ENCODE results near the gene SLCO4A1.

SLCO4A1 gene

GRCh38 chr20:62701161-62702012 lies 59.1 kb downstream of the SLCO4A1 start:
- no peak for DNase-seq (ENCODE audit: low read depth)
- no peak for TF ChIP-seq CTCF (conservative IDR thresholded peaks at IDR 0.05; ENCODE audit: low read length)

GRCh38 chr20:62702013-62702300 lies 59.7 kb downstream of the SLCO4A1 start:
- H3K4me3 ChIP-seq (ENCODE audit: low read length) = no peak overlapping the region
- DNase-seq (ENCODE audit: low read depth) = no peak
- TF ChIP-seq CTCF (conservative IDR thresholded peaks at IDR 0.05; ENCODE audit: low read length) = no peak

More at GRCh38 chr20:62701161-62702012, 59.1 kb downstream of the SLCO4A1 start:
- no peak overlapping the region for H3K4me3 ChIP-seq (ENCODE audit: low read length)

GRCh38 chr20:62702895-62703852 lies 60.9 kb downstream of the SLCO4A1 start:
- peak; percentile 46 for TF ChIP-seq CTCF (conservative IDR thresholded peaks at IDR 0.05; ENCODE audit: low read length)
- no peak overlapping the region for H3K4me3 ChIP-seq (ENCODE audit: low read length)

GRCh38 chr20:62703853-62704228 lies 61.5 kb downstream of the SLCO4A1 start:
- DNase-seq (ENCODE audit: low read depth) = no peak
- TF ChIP-seq CTCF (conservative IDR thresholded peaks at IDR 0.05; ENCODE audit: low read length) = no peak
- no peak overlapping the region for H3K4me3 ChIP-seq (ENCODE audit: low read length)

More at GRCh38 chr20:62702895-62703852, 60.9 kb downstream of the SLCO4A1 start:
- peak; percentile 82 for DNase-seq (ENCODE audit: low read depth)

GRCh38 chr20:62704341-62704948 lies 62.1 kb downstream of the SLCO4A1 start:
- H3K4me3 ChIP-seq (ENCODE audit: low read length) = no peak overlapping the region
- TF ChIP-seq CTCF (conservative IDR thresholded peaks at IDR 0.05; ENCODE audit: low read length) = no peak
- DNase-seq (ENCODE audit: low read depth) = peak; percentile 85

- H3K4me3 ChIP-seq (ENCODE audit: low read length) = no peak overlapping the region
- DNase-seq (ENCODE audit: low read depth) = no peak
- TF ChIP-seq CTCF (conservative IDR thresholded peaks at IDR 0.05; ENCODE audit: low read length) = no peak
Measured at GRCh38 chr20:62705627-62706026, 63.3 kb downstream of the SLCO4A1 start.
